NCI-H2171 (cell line): ENCODE data around the gene EMC7.

Experiments used
- DNase-seq: peaks from one replicate; lab custom pipeline; 2025; lab: John Stamatoyannopoulos, UW

Gene EMC7

GRCh38 chr15:34038871-34039789, 62.5 kb downstream of the EMC7 start, which contains the start of gene AVEN:
AVEN (minus strand) TSS chr15:34039204; CDS start chr15:34039046, 158 bp downstream.
- DNase-seq: peak; percentile 41

DNA sequence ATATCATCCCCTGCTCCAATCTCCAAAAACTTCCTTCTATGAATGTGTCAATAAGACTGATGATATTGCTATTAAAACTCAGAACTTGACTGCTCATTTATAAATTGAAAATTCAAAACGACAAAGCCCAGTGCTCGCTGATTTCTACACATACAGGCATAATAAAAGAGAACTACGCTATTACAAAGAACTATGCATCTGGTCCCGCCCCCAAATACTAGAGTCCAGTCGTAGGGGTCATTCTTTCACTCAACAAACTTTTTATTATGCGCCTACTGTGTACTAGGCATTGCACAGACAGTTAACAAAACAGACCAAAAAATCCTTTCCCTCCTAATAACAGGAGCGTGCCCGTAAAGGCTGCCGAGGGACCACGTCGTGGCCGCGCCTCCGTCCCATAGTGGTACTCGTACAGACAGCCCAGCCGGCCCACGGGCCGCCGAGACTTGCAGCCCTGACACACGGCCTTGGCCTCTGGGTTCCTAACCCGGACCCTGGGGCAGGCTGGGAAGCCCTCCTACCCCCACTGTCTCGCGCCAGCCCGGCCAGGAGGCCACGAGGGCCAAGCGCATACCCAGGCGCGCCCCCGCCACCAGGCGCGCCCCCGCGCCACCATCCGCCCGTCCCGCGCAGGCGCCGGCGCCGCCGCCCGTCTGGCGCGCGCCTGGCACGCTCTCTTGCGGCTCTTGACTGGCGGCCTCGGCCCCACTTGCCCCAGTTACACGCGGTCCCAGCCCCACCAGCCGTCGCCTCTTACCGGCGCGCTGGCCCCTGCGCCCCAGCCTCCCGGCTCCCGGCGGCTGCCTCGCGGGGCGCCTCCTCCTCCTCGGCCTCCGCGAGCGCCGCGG, 63.4 kb downstream of the EMC7 start:
- DNase-seq: peak; percentile 62
